ENCODE measurements around the gene RPGRIP1.

GRCh38 chr14:21320913-21321312, 41.0 kb downstream of the RPGRIP1 start:
- TF ChIP-seq POLR2A (IDR thresholded peaks at IDR 0.05) = no peak
- TF ChIP-seq POLR2AphosphoS5 (IDR thresholded peaks at IDR 0.05) = no peak
- TF ChIP-seq CTCF (IDR thresholded peaks at IDR 0.05) = no peak

Data from breast epithelium (tissue), 3 donors.